Measurements from ENCODE around the gene CCDC70. TPM values are rescaled to one million over a fixed set of nuclear protein-coding genes. Genes with fewer than 3 reads are reported as not detected.
"Not testable (repeated sequence)": the region's sequence is repeated elsewhere in the genome, so short reads cannot be mapped to it uniquely, and the experiment has no call there.

Gene CCDC70
- total RNA-seq, 4 donors from 2014 or later: not detected

DNA sequence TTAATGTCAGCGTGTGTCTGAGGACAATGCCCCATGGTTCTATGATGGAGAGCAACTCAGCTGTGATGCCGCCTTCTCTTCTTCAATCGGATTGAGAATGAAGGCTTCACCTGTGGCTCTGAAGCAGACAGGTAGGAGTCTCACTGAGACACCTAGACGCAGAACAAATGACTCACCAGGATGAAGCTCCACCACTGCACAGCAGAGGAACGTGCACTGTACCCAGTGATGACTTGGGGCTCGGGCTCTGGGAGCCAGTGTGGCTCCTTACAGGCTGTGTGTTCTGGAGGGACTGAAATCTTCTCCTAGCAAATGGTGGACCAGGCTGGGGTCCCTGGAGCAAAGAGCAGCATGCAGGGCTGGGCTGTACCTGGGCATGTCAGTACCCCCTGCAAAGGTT, 44.0 kb downstream of the CCDC70 start:
- DNase-seq (ENCODE audit: low spot score) (no peak), ATAC-seq (ENCODE audit: low FRiP score) (no peak)
- TF ChIP-seq, protein P1, sequence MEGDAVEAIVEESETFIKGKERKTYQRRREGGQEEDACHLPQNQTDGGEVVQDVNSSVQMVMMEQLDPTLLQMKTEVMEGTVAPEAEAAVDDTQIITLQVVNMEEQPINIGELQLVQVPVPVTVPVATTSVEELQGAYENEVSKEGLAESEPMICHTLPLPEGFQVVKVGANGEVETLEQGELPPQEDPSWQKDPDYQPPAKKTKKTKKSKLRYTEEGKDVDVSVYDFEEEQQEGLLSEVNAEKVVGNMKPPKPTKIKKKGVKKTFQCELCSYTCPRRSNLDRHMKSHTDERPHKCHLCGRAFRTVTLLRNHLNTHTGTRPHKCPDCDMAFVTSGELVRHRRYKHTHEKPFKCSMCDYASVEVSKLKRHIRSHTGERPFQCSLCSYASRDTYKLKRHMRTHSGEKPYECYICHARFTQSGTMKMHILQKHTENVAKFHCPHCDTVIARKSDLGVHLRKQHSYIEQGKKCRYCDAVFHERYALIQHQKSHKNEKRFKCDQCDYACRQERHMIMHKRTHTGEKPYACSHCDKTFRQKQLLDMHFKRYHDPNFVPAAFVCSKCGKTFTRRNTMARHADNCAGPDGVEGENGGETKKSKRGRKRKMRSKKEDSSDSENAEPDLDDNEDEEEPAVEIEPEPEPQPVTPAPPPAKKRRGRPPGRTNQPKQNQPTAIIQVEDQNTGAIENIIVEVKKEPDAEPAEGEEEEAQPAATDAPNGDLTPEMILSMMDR (IDR thresholded peaks at IDR 0.05): no peak

- TF ChIP-seq, protein P1 (IDR thresholded peaks at IDR 0.05): no peak
- no peak for DNase-seq (ENCODE audit: low spot score)
- ATAC-seq (ENCODE audit: low FRiP score): no peak
These were observed 44.8 kb downstream of the CCDC70 start for GRCh38 chr13:51906581-51906980.

- no peak for ATAC-seq (ENCODE audit: low FRiP score)
- TF ChIP-seq, protein P1 (IDR thresholded peaks at IDR 0.05): no peak
- DNase-seq (ENCODE audit: low spot score): no peak
These were observed 45.4 kb downstream of the CCDC70 start for GRCh38 chr13:51907040-51907732.

GRCh38 chr13:51909265-51909664, 47.5 kb downstream of the CCDC70 start:
- ATAC-seq (ENCODE audit: low FRiP score); DNase-seq (ENCODE audit: low spot score): not testable (repeated sequence)

GRCh38 chr13:51910508-51910907, 48.7 kb downstream of the CCDC70 start:
- TF ChIP-seq, protein P1 (IDR thresholded peaks at IDR 0.05): no peak
- no peak for ATAC-seq (ENCODE audit: low FRiP score)
- DNase-seq (ENCODE audit: low spot score): no peak

DNA sequence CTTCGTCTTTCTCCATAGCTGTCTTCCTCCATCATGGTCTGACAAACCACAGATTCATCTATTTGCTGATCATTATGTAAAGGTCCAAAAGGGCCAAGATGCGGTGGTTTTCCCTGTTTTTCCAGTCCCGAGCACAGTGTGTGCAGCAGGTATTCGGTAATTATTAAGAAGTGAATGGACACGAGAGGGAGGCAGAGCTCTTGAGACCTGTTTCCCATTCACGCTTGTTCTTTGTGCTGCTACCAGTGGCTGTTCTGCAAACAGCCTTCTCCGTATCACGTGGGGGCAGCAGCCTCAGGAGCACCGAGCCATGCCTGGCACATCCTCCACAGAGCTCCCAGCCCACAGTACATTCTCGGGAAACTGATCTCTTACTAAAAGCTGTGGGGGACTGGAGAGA, 50.3 kb downstream of the CCDC70 start:
- no peak for DNase-seq (ENCODE audit: low spot score)
- no peak for ATAC-seq (ENCODE audit: low FRiP score)

GRCh38 chr13:51912511-51913225, 50.9 kb downstream of the CCDC70 start:
- ATAC-seq (ENCODE audit: low FRiP score): no peak
- DNase-seq (ENCODE audit: low spot score): no peak
- TF ChIP-seq, protein P1 (IDR thresholded peaks at IDR 0.05): no peak

More for the DNA sequence above, 50.3 kb downstream of the CCDC70 start:
- TF ChIP-seq, protein P1 (IDR thresholded peaks at IDR 0.05): no peak

Data from omental fat pad (tissue), 4 donors.